PC-3 (cell line): ENCODE measurements around the gene SLC24A3. TPM values are rescaled to one million over a fixed set of nuclear protein-coding genes. Genes with fewer than 3 reads are reported as not detected.

Experiments
- ATAC-seq: fragments of 200-7000 bp; cut with Tn5 transposase; 2 replicates; pipeline ENCODE4 v1.9.1; 2020; ENCODE audit warnings: mild to moderate bottlenecking, moderate library complexity
- BruUV-seq: library from RNA; stranded (reverse); fragments of 400-500 nt; replicated peaks from 2 replicates; lab custom pipeline; 2021; lab: Mats Ljungman, UMichigan
- CTCF ChIA-PET: fragments of 300-600 bp; sonication (Branson Sonifier 250); formaldehyde crosslinking; loops from one replicate; lab custom pipeline; 2022; ENCODE audit warnings: antibody characterized with exemption; lab: Charles Lee
- POLR2A ChIA-PET: fragments of 300-600 bp; sonication (Branson Sonifier 250); formaldehyde crosslinking; loops from one replicate; lab custom pipeline; 2022; ENCODE audit warnings: antibody characterized with exemption; ENCODE audit not compliant: unreplicated experiment; lab: Charles Lee
- DNase-seq: peaks from one replicate; pipeline ENCODE4 v3.0.0-alpha.2; 2015
- H2AFZ ChIP-seq: fragments of 300-600 bp; sonication (generic); 2 replicates; pipeline ENCODE4 v1.6.0; 2016; ENCODE audit warnings: antibody characterized with exemption, low read length
- H3F3A ChIP-seq: fragments of 300-600 bp; sonication (generic); one replicate; pipeline ENCODE4 v1.6.0; 2017; ENCODE audit warnings: antibody characterized with exemption, low read length, control low read depth, mild to moderate bottlenecking; ENCODE audit not compliant: unreplicated experiment
- H3K27ac ChIP-seq: fragments of 300-600 bp; sonication (generic); 2 replicates; pipeline ENCODE4 v1.5.1; 2016; ENCODE audit warnings: mild to moderate bottlenecking, low read length
- H3K27me3 ChIP-seq: fragments of 300-600 bp; sonication (generic); 2 replicates; pipeline ENCODE4 v1.6.1; 2016; ENCODE audit warnings: low read length, mixed read lengths
- H3K36me3 ChIP-seq: fragments of 300-600 bp; sonication (generic); 2 replicates; pipeline ENCODE4 v1.6.1; 2016; ENCODE audit warnings: low read depth, mixed run types, low read length, mixed read lengths
- H3K4me1 ChIP-seq: fragments of 300-600 bp; sonication (generic); 2 replicates; pipeline ENCODE4 v1.5.1; 2016; ENCODE audit warnings: low read length; ENCODE audit not compliant: insufficient read depth
- H3K4me2 ChIP-seq: fragments of 300-600 bp; sonication (generic); 2 replicates; pipeline ENCODE4 v1.6.0; 2016; ENCODE audit warnings: low read length
- H3K4me3 ChIP-seq: fragments of 300-600 bp; sonication (generic); 2 replicates; pipeline ENCODE4 v1.5.1; 2016; ENCODE audit warnings: mild to moderate bottlenecking, low read length, mixed read lengths
- H3K79me2 ChIP-seq: fragments of 300-600 bp; sonication (generic); 2 replicates; pipeline ENCODE4 v1.6.1; 2017; ENCODE audit warnings: low read length, mixed read lengths
- H3K9ac ChIP-seq: fragments of 300-600 bp; sonication (generic); 2 replicates; pipeline ENCODE4 v1.6.0; 2016; ENCODE audit warnings: mild to moderate bottlenecking, low read length
- H3K9me2 ChIP-seq: fragments of 300-600 bp; sonication (generic); replicated peaks from 2 replicates; pipeline ENCODE4 v1.6.1; 2016; ENCODE audit warnings: mixed run types, low read length, mixed read lengths
- H3K9me3 ChIP-seq: fragments of 300-600 bp; sonication (generic); 2 replicates; pipeline ENCODE4 v1.6.1; 2016; ENCODE audit warnings: low read length, mixed read lengths
- H4K20me1 ChIP-seq: fragments of 300-600 bp; sonication (generic); 2 replicates; pipeline ENCODE4 v1.6.1; 2016; ENCODE audit warnings: low read length, mixed read lengths
- CTCF ChIP-seq: fragments of 300-600 bp; sonication (generic); conservative IDR thresholded peaks from 2 replicates; pipeline ENCODE4 v1.5.1; 2017; ENCODE audit warnings: antibody characterized with exemption, low read depth, mild to moderate bottlenecking, low read length
- EZH2 ChIP-seq: fragments of 300-600 bp; sonication (generic); IDR thresholded peaks from one replicate; pipeline ENCODE4 v1.6.1; 2017; ENCODE audit warnings: antibody characterized with exemption, mild to moderate bottlenecking, low read length; ENCODE audit not compliant: unreplicated experiment
- EZH2phosphoT487 ChIP-seq: fragments of 300-600 bp; sonication (generic); IDR thresholded peaks from 2 replicates; pipeline ENCODE4 v1.6.1; 2018; ENCODE audit warnings: mild to moderate bottlenecking, antibody characterized with exemption, low read length, borderline replicate concordance
- intact Hi-C: fragments of 100-400 bp; cut with micrococcal nuclease; formaldehyde crosslinking; loops from 2 replicates; pipeline ENCODE4 v1.9.0; 2023
- total RNA-seq: library from RNA; depleted of rRNA; stranded (reverse); fragments of >200 nt; gene quantifications from 2 replicates; pipeline ENCODE4 v1.2.3, GENCODE V29; 2014

Gene SLC24A3
- total RNA-seq, 1 experiment from 2014 or later: 0.11 TPM

DNA sequence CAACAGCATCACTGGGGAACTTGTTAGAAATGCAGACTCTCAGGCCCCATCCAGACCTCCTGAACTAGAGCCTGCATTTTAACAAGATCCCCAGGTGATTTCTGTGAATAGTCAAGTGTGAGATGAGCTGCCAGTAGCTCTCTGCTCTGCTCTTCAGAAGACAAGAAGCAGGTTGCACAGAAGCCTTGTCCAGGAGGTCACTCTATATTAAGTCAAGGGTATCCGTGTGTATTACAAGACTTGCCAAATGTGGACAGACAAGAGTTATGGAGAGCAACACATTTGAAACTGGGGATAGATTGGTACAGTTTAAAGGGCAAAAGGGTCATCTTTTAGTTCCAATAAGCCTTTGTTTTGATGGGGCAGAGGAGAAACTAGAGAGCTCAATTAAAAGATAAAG lies 522.4 kb downstream of the SLC24A3 start:
- no peaks in the 10 kb centered on the region for H3K79me2 ChIP-seq
- H3K9me3 ChIP-seq: no peaks in the 10 kb centered on the region
- no peaks in the 10 kb centered on the region for H3F3A ChIP-seq
- no peaks in the 10 kb centered on the region for H3K36me3 ChIP-seq
- peak overlapping the region; percentile 96 for H3K27ac ChIP-seq
- H4K20me1 ChIP-seq: no peaks in the 10 kb centered on the region
- no peaks in the 10 kb centered on the region for H3K9me2 ChIP-seq
- BruUV-seq: no TSS peak
- TF ChIP-seq CTCF (no peak), EZH2phosphoT487 (no peak), EZH2 (no peak)
- no peaks in the 10 kb centered on the region for H3K27me3 ChIP-seq
- H3K4me3 ChIP-seq: no peak overlapping the region
- peak overlapping the region; percentile 62 for H3K4me2 ChIP-seq
- POLR2A ChIA-PET: interaction anchor here (0.6 to 0.8 kb wide), 3 partner anchors 23 to 93 kb away, joined by 4 to 19 read pairs (median 9); no protein-coding TSS in a partner anchor
- ATAC-seq (no peak), DNase-seq (no peak)
- CTCF ChIA-PET: interaction anchor here (0.6 kb wide), 1 partner anchor 77 kb away, joined by 4 read pairs; no protein-coding TSS in a partner anchor
- H3K9ac ChIP-seq: peak overlapping the region; percentile 52
- peaks cover 48% of the 10 kb centered on the region for H3K4me1 ChIP-seq
- peak overlapping the region; percentile 38 for H2AFZ ChIP-seq
- intact Hi-C loops: loop anchor here (1.0 to 2.0 kb wide), 4 partner anchors 9 to 50 kb away; no protein-coding TSS in a partner anchor

DNA sequence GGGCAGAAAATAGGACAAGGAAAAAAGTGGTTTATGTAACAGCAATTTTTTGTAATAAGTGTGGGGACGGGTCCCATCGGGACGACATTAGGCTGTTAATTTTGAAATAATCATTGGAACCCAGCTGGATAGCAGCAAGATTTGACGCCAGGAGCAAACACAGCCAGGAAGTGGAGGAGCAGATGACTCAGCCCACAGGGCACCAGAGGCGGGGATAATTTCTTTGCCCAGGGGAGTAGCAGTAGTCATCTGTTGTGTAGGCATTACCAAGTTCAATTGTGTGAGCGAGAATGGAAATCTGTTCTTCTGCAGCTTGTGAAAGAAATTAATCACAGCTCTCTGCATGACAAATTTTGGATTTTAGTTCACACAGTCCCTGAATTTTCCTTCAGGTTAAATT lies 523.0 kb downstream of the SLC24A3 start:
- BruUV-seq: no TSS peak
- H3K27ac ChIP-seq: peak overlapping the region; percentile 96
- 0 out of 2 replicates have a peak overlapping the region, but pooled peaks have one; percentile 3 for H3K4me3 ChIP-seq

More for the DNA sequence above, 523.0 kb downstream of the SLC24A3 start:
- POLR2A ChIA-PET: interaction anchor here (0.6 to 0.8 kb wide), 5 partner anchors 22 to 240 kb away, joined by 3 to 19 read pairs (median 4); no protein-coding TSS in a partner anchor
- no peaks in the 10 kb centered on the region for H3K36me3 ChIP-seq
- intact Hi-C loops: loop anchor here (1.0 to 2.0 kb wide), 4 partner anchors 9 to 49 kb away; no protein-coding TSS in a partner anchor
- peak overlapping the region; percentile 63 for H3K4me2 ChIP-seq
- no peaks in the 10 kb centered on the region for H3K9me3 ChIP-seq
- peak; percentile 90 for ATAC-seq
- no peaks in the 10 kb centered on the region for H4K20me1 ChIP-seq
- CTCF ChIA-PET: interaction anchor here (0.6 kb wide), 1 partner anchor 76 kb away, joined by 4 read pairs; no protein-coding TSS in a partner anchor
- H3K9ac ChIP-seq: peak overlapping the region; percentile 78
- H3K9me2 ChIP-seq: no peaks in the 10 kb centered on the region
- peaks cover 48% of the 10 kb centered on the region for H3K4me1 ChIP-seq
- peak overlapping the region; percentile 38 for H2AFZ ChIP-seq
- no peaks in the 10 kb centered on the region for H3K27me3 ChIP-seq
- H3F3A ChIP-seq: no peaks in the 10 kb centered on the region
- peak; percentile 97 for DNase-seq
- H3K79me2 ChIP-seq: no peaks in the 10 kb centered on the region
- TF ChIP-seq EZH2 (no peak), CTCF (no peak), EZH2phosphoT487 (no peak)
